ENCODE measurements around the gene ADAM19.

GRCh38 chr5:157481265-157481664 is 94.3 kb downstream of the ADAM19 start:
- TF ChIP-seq CTCF (conservative IDR thresholded peaks at IDR 0.05 in 1 of 2, IDR thresholded peaks at IDR 0.05 in 1 of 2; ENCODE audit: low read depth in 1 of 2, low read length in 2 of 2) (no peak), EZH2 (IDR thresholded peaks at IDR 0.05; ENCODE audit: low read length, missing control alignments) (no peak)
